ENCODE measurements around the gene CAMTA1. TPM values are rescaled to one million over a fixed set of nuclear protein-coding genes. Genes with fewer than 3 reads are reported as not detected.

The CAMTA1 gene
- total RNA-seq, 1 donor from 2014 or later, result 63.8 TPM

DNA sequence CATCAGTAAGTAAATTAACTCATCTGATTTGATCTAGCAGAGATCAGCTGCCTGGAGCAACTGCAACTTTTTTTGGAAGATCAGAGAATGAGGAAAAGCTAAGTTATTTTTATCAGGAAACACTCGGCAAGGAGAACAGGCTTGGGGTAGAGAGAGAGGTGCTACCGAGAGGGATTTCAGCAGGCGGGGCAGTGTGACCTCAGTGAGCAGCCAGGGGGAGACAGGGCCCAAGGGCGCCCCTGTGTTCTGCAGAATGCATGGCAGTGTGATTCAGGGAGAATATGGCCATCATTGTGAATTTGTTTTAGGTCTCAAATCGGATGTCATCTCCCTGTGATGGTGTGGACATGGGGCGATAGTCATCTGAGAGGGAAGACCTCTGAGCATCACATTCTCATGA, 501.8 kb downstream of the CAMTA1 start:
- Mint-ChIP-seq H3K9me3 (ENCODE audit: low read depth) (peaks cover 8% of the 10 kb centered on the region), H3K27ac (ENCODE audit: unreplicated experiment) (no peak overlapping the region), H3K27me3 (ENCODE audit: low read depth) (no peaks in the 10 kb centered on the region), H3K4me3 (ENCODE audit: unreplicated experiment) (no peak overlapping the region), H3K4me1 (ENCODE audit: low read depth) (peaks cover 25% of the 10 kb centered on the region), H3K36me3 (ENCODE audit: low read depth) (peaks cover 4% of the 10 kb centered on the region)
- TF ChIP-seq, protein P1, sequence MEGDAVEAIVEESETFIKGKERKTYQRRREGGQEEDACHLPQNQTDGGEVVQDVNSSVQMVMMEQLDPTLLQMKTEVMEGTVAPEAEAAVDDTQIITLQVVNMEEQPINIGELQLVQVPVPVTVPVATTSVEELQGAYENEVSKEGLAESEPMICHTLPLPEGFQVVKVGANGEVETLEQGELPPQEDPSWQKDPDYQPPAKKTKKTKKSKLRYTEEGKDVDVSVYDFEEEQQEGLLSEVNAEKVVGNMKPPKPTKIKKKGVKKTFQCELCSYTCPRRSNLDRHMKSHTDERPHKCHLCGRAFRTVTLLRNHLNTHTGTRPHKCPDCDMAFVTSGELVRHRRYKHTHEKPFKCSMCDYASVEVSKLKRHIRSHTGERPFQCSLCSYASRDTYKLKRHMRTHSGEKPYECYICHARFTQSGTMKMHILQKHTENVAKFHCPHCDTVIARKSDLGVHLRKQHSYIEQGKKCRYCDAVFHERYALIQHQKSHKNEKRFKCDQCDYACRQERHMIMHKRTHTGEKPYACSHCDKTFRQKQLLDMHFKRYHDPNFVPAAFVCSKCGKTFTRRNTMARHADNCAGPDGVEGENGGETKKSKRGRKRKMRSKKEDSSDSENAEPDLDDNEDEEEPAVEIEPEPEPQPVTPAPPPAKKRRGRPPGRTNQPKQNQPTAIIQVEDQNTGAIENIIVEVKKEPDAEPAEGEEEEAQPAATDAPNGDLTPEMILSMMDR (IDR thresholded peaks at IDR 0.05), result no peak
- no peak for DNase-seq (ENCODE audit: low spot score)

DNA sequence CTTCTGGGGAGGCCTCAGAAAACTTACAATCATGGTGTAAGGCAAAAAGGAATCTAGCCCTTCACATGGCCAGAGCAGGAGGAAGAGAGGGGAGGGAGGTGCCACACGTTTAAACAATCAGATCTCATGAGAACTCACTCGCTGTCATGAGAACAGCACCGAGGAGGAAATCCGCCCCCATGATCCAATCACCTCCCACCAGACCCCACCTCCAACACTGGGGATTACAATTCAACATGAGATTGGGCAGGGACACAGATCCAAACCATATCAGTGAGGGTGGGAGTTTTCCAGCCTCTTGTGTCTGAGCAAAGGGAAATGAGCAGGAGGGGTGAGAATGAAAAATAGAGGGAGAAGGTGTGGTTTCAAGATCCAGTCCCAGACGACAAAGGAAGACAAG, 503.7 kb downstream of the CAMTA1 start:
- H3K4me3 Mint-ChIP-seq (ENCODE audit: unreplicated experiment), result no peak overlapping the region
- peaks cover 30% of the 10 kb centered on the region for H3K4me1 Mint-ChIP-seq (ENCODE audit: low read depth)
- H3K9me3 Mint-ChIP-seq (ENCODE audit: low read depth), result peaks cover 8% of the 10 kb centered on the region
- no peaks in the 10 kb centered on the region for H3K27me3 Mint-ChIP-seq (ENCODE audit: low read depth)
- peaks cover 4% of the 10 kb centered on the region for H3K36me3 Mint-ChIP-seq (ENCODE audit: low read depth)
- TF ChIP-seq, protein P1 (IDR thresholded peaks at IDR 0.05), result no peak
- H3K27ac Mint-ChIP-seq (ENCODE audit: unreplicated experiment), result no peak overlapping the region
- DNase-seq (ENCODE audit: low spot score), result no peak

DNA sequence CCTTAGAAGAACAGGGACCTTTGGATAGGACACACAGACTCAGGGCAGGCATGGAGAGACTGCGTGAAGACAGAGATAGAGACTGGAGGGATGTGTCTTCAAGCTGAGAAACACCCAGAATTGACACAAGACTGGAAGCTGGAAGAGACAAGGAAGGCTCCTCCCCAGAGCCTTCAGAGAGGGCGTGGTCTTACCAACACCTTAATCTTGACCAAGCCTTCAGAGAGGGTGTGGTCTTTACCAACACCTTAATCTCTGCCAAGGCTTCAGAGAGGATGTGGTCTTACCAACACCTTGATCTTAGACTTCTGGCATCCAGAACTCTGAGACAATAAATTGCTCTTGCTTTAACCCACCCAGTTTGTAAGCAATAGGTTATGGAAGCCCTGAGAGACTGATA, 504.4 kb downstream of the CAMTA1 start:
- peaks cover 29% of the 10 kb centered on the region for H3K4me1 Mint-ChIP-seq (ENCODE audit: low read depth)
- H3K27ac Mint-ChIP-seq (ENCODE audit: unreplicated experiment), result no peak overlapping the region
- no peaks in the 10 kb centered on the region for H3K27me3 Mint-ChIP-seq (ENCODE audit: low read depth)
- H3K36me3 Mint-ChIP-seq (ENCODE audit: low read depth), result peaks cover 4% of the 10 kb centered on the region
- TF ChIP-seq, protein P1 (IDR thresholded peaks at IDR 0.05), result no peak
- DNase-seq (ENCODE audit: low spot score), result no peak
- peaks cover 8% of the 10 kb centered on the region for H3K9me3 Mint-ChIP-seq (ENCODE audit: low read depth)
- H3K4me3 Mint-ChIP-seq (ENCODE audit: unreplicated experiment), result no peak overlapping the region

DNA sequence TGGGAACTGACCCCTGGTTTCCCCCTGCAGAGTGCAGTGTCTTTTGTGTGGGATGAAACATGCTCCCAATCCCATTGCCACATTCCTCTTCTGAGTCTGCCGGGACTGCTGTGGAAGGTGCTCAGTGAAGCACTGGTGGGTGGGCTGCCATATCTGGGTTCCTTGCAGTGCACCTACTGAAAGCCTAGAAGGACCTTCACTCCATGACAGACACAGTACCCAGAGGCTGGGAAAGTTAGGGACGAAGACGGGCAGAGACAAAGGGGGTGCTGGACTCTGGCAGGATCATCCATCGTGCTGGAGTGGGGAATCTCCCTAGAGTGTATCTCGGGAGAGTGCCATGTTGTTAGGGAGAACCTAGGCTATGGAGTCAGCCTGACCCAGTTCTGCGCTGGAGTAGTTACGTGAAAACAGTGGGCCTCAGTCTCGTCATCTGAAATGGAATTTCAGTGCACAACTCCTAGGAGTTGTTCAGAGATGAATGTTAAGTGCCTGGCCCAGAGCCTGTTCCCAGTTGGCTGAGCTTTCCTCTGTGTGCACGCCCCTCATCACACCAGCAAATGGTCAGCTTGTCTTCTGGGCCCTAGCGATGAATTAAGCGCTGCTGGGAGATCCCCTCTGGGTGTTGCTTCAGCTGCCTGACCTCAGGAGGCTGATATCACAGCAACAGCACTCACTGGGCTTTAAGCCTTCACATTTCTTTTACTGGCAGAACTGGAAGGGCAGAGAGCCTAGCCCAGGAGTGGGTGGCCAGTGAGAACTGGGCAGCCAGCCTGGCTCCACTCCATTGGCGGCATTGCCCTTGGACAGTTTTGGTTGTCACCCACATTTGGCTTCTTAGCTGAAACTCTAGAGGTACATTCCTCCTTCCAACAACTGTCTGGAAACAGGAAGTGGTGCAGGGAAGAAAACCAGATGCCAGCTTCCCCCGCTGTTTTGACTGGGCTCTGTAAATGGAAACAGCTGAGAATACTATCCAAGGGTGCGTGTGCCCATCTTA, 506.0 kb downstream of the CAMTA1 start:
- Mint-ChIP-seq H3K36me3 (ENCODE audit: low read depth) (peaks cover 4% of the 10 kb centered on the region), H3K27ac (ENCODE audit: unreplicated experiment) (peak overlapping the region; percentile 54), H3K27me3 (ENCODE audit: low read depth) (no peaks in the 10 kb centered on the region), H3K9me3 (ENCODE audit: low read depth) (peaks cover 10% of the 10 kb centered on the region), H3K4me3 (ENCODE audit: unreplicated experiment) (no peak overlapping the region), H3K4me1 (ENCODE audit: low read depth) (peaks cover 24% of the 10 kb centered on the region)
- TF ChIP-seq, protein P1 (IDR thresholded peaks at IDR 0.05), result no peak
- DNase-seq (ENCODE audit: low spot score), result no peak

DNA sequence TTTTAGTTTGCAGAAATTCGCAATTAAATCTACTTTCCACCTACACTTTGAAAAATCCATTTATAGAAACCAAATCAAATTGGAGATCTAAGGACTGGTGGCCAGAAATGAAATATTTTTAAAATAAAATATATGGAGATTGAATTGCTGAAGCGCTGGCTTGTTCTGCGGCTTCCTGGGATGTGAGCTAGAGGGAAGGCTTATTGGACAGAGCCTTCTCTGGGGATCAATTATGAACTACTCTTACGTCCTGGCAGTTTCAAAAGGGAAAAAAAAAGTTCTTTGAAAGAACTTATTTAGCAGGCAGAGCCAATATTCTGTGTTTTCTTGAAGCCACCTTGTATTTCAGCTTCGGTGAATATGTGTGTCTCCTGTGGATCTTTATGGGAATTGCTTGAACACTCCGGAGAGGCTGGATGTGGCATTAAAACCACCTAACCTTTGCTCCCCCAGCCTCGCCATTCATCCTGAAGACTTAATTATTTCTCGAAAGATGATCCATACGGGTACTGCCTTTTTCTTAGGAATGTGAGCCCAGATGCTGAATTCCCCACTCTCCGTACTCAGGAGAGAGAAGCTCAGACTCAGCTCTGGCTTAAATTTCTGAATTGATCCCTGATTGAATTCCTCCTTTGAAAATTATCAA, 506.9 kb downstream of the CAMTA1 start:
- Mint-ChIP-seq H3K27me3 (ENCODE audit: low read depth) (no peaks in the 10 kb centered on the region), H3K9me3 (ENCODE audit: low read depth) (peaks cover 19% of the 10 kb centered on the region), H3K36me3 (ENCODE audit: low read depth) (peaks cover 10% of the 10 kb centered on the region), H3K4me1 (ENCODE audit: low read depth) (peaks cover 30% of the 10 kb centered on the region), H3K27ac (ENCODE audit: unreplicated experiment) (peak overlapping the region; percentile 64), H3K4me3 (ENCODE audit: unreplicated experiment) (no peak overlapping the region)
- DNase-seq (ENCODE audit: low spot score), result no peak
- TF ChIP-seq, protein P1 (IDR thresholded peaks at IDR 0.05), result no peak
